Left renal pelvis (tissue), 4 donors: ENCODE results near the gene PIEZO2. TPM values are rescaled to one million over a fixed set of nuclear protein-coding genes. Genes with fewer than 3 reads are reported as not detected.

Experiments used
- DNase-seq, 4 donors: peaks; one replicate each; pipeline ENCODE4 v3.0.0-alpha.2; 2013; ENCODE audit warnings: low read depth in 4 of 4, low spot score in 3 of 4
- polyA plus RNA-seq, 4 donors: library from polyadenylated mRNA; unstranded; fragments of 120-200 nt; gene quantifications; one replicate each; pipeline ENCODE4 v1.2.1, GENCODE V29; 2013; ENCODE audit not compliant: insufficient read length in 4 of 4

Gene PIEZO2
- polyA plus RNA-seq, 4 donors, result 14.7 to 30.7 (median 19.1) TPM

DNA sequence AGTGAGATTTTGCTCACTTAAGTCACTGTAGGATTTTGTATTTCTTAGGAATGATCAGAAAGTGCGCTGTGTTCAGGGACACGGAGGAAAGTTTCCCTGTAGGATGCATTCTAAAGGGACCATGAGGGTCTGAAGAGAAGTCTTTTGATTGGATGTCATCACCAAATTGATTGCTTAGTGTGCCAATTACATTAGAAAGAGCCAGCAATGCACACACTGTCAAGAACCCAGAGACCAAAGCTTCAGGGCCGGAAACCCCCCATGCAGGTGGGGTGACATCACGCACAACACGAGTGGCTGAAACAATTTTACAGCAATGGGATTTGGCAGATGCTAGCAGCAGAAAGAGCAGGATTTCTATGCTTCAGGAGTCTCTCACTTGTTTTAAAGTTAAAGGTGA lies 381.1 kb downstream of the PIEZO2 start:
- DNase-seq, result no peak

- no peak for DNase-seq
Observed at GRCh38 chr18:10767658-10768057, 381.7 kb downstream of the PIEZO2 start.

DNA sequence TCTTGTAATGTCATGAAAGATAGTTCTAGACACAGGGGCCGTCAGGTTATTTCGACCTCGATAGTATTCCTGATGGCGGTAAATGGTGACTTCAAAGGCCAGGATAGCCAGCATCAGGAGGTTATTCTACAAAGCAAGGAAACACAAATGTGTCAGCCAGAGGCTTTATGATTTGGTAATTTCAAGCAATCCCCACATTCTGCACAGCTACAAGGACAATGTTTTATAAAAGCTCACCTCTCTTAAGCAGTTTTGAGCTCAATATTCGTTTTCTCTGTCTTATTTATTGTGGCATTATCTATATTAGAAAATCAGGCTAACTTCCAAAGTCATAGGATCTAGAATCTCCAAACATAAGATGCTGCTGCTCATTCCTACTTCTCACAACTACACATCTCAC lies 388.4 kb downstream of the PIEZO2 start:
- no peak for DNase-seq

DNA sequence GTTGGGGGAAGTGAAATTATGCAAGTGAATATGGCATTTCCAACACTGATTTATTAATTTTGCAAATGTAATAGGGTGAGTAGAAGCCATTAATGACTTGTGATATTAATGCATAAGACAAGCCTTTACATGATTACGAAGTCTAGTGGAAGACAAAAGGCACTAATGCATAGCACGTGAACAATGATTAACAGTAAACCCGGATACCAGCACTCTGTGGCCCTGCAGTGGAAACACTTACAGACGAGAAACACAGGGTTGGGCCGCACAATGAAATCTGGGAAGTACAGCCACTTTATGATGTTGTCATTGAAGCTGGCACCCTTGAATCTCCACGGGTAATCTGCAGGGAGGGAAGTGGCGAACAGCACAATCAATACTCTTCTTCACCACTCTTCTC lies 390.1 kb downstream of the PIEZO2 start:
- DNase-seq, result no peak

DNA sequence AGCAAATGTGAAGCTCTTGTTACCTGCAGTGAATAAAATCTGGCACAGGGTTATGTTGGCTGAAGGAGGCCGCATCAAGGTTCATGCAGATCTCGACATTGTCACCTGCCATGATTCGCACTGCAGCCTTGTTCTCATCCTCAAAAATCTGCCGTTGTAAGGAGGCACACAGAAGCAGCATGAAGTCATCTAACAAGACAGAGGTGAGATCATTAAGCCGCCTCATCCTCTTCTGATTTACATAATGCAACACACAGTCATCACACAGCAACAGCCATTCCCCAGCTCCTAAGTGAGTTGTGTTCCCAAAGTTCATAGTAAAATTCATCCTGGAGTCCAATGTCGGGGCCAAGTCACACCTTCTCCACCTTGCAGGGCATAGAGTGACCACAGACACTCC lies 391.4 kb downstream of the PIEZO2 start:
- no peak for DNase-seq

GRCh38 chr18:10757349-10757748 lies 392.0 kb downstream of the PIEZO2 start:
- no peak for DNase-seq

- no peak for DNase-seq
Observed at GRCh38 chr18:10755855-10756254, 393.5 kb downstream of the PIEZO2 start.

- DNase-seq, result no peak
Observed at GRCh38 chr18:10754128-10754527, 395.2 kb downstream of the PIEZO2 start.

DNA sequence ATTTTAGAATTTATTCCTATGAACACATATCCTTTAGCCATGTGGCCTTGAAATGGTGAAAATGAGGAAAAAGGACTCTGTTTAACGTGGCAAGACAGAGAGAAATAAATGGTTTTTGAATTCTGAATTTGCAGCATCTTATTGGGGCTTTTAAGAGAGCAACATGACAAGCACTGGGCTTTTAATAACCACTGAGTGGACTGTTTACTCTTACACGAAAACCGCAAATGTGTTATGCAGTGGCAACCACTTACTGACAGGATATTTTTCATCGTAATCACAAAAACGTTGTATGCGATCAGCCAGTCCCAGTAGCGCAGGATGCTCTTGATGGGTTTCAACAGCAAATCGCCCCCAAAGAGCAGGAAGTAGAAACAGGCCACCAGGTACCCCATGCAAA lies 397.0 kb downstream of the PIEZO2 start:
- DNase-seq, result no peak

GRCh38 chr18:10751653-10752052 lies 397.7 kb downstream of the PIEZO2 start:
- no peak for DNase-seq

- DNase-seq, result no peak
Observed at GRCh38 chr18:10750191-10751035, 399.0 kb downstream of the PIEZO2 start.

DNA sequence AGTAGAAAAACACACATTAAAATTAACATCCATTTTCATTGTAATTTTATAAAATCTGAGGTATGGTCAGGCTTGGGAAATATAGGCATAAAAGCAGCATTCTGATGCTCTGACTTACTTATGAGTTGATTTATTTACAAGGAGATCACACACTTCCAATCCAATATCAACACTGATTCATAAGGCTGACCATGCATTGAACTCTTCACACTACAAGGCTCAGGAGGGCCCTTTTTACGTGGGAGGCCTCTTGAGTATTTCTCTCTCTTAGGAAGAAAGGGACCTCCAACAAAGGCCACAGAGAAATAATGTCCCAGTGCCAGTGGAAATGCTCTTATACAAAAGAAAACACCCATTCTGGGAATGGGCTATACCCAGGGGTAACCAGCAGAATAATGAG lies 400.7 kb downstream of the PIEZO2 start:
- no peak for DNase-seq

GRCh38 chr18:10745971-10746370 lies 403.4 kb downstream of the PIEZO2 start:
- DNase-seq, result no peak

- DNase-seq, result no peak
Observed at GRCh38 chr18:10745219-10745618, 404.1 kb downstream of the PIEZO2 start.

- no peak for DNase-seq
Observed at GRCh38 chr18:10743766-10744165, 405.6 kb downstream of the PIEZO2 start.

- no peak for DNase-seq
Observed at GRCh38 chr18:10739152-10739551, 410.2 kb downstream of the PIEZO2 start.

- DNase-seq, result no peak
Observed at GRCh38 chr18:10736984-10737383, 412.4 kb downstream of the PIEZO2 start.

DNA sequence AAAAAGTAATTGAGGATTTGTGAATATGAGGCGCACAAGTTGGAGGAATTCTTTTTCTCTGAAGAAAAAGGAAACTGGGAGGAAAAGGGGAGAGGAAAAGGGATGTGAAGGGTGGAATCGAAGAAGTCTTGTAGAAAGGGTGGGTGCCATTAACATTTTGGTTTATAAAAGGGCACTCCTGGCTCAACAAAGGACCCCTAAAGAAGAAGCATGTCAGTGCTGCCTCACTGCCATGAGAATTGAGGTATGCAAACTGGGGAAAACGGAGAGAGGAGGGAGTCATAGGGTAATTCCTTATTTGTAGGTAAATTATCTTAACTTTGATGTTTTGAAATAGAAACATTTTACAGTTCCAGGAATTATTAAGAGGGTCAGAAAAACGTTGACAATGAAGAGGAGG lies 416.4 kb downstream of the PIEZO2 start:
- DNase-seq, result no peak

DNA sequence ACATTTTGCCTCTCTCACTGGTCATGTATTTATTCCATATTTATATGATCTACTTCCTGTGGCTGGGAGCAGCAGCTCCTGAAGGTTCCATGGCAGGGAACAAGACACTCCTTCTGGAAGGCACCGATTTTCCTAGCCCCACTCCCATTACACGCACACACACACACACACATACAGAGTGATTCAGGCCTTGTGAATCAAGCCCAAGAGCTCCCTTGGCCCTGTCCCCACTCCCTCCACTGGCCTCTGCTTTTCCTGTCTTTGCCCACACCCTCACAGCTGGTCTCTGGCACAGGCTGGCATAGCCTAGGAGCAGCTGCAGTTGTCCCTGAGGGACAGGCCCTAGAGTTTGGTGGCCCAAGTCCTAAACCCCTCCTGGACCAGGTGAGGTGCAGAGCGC lies 421.9 kb downstream of the PIEZO2 start:
- DNase-seq, result no peak

GRCh38 chr18:10726198-10727068 lies 422.9 kb downstream of the PIEZO2 start:
- no peak for DNase-seq

DNA sequence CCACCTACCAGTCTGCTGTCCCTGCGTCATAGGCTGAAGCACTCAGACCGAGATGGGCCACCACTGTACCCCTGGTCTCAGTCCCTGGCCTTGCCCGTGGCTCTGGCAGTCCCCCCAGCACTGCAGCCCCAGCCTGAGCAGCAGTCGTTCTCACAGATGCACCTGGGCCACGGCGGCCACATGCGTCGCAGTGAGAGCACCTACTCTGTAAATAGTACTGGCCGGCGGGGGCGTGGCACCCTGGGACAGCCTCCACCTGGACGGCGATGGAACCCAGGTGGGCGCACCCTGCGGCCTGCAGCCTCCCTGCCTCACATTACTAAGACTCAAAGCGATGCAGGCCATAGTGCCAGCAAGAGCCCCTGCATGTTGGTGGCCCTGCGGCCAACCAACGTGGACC lies 424.7 kb downstream of the PIEZO2 start:
- no peak for DNase-seq

- DNase-seq, result no peak
Observed at GRCh38 chr18:10723496-10723895, 425.9 kb downstream of the PIEZO2 start.
